ENCODE measurements around the gene BTBD16.

DNA sequence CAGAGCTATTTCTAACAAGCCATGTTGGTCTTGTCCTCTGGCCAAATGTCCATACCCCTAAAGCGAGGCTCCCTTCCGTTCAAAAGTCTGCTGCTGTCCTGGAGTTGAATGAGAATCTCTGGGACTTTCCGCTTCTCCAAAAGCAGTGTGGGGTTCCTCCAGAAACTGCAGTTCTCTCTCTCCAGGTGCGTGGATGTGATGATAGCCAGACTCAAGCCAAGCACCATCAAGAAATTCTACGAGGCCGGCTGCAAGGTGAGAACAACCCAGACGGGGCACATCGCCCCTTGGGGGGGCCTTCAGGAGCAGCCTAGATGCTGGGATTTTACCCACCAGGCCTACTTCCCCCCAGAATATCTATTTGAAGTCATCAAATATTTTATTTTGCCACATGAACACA, 26.5 kb downstream of the BTBD16 start:
- TF ChIP-seq, protein P1, sequence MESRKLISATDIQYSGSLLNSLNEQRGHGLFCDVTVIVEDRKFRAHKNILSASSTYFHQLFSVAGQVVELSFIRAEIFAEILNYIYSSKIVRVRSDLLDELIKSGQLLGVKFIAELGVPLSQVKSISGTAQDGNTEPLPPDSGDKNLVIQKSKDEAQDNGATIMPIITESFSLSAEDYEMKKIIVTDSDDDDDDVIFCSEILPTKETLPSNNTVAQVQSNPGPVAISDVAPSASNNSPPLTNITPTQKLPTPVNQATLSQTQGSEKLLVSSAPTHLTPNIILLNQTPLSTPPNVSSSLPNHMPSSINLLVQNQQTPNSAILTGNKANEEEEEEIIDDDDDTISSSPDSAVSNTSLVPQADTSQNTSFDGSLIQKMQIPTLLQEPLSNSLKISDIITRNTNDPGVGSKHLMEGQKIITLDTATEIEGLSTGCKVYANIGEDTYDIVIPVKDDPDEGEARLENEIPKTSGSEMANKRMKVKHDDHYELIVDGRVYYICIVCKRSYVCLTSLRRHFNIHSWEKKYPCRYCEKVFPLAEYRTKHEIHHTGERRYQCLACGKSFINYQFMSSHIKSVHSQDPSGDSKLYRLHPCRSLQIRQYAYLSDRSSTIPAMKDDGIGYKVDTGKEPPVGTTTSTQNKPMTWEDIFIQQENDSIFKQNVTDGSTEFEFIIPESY (CRISPR knock-in tag; IDR thresholded peaks at IDR 0.05), result no peak
- TF ChIP-seq TBP (CRISPR knock-in tag; IDR thresholded peaks at IDR 0.05) (no peak), U2AF1 (optimal IDR thresholded peaks at IDR 0.05; ENCODE audit: low read depth, low read length) (no peak), RAD51 (IDR thresholded peaks at IDR 0.05; ENCODE audit: borderline replicate concordance) (no peak), HMG20B (CRISPR knock-in tag; conservative IDR thresholded peaks at IDR 0.05) (no peak)
- TF ChIP-seq, protein P2, sequence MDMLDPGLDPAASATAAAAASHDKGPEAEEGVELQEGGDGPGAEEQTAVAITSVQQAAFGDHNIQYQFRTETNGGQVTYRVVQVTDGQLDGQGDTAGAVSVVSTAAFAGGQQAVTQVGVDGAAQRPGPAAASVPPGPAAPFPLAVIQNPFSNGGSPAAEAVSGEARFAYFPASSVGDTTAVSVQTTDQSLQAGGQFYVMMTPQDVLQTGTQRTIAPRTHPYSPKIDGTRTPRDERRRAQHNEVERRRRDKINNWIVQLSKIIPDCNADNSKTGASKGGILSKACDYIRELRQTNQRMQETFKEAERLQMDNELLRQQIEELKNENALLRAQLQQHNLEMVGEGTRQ (IDR thresholded peaks at IDR 0.05; ENCODE audit: low read depth, low read length), result no peak
- TF ChIP-seq, protein P2 (CRISPR knock-in tag; IDR thresholded peaks at IDR 0.05; ENCODE audit: borderline replicate concordance), result no peak
- TF ChIP-seq, protein P3, sequence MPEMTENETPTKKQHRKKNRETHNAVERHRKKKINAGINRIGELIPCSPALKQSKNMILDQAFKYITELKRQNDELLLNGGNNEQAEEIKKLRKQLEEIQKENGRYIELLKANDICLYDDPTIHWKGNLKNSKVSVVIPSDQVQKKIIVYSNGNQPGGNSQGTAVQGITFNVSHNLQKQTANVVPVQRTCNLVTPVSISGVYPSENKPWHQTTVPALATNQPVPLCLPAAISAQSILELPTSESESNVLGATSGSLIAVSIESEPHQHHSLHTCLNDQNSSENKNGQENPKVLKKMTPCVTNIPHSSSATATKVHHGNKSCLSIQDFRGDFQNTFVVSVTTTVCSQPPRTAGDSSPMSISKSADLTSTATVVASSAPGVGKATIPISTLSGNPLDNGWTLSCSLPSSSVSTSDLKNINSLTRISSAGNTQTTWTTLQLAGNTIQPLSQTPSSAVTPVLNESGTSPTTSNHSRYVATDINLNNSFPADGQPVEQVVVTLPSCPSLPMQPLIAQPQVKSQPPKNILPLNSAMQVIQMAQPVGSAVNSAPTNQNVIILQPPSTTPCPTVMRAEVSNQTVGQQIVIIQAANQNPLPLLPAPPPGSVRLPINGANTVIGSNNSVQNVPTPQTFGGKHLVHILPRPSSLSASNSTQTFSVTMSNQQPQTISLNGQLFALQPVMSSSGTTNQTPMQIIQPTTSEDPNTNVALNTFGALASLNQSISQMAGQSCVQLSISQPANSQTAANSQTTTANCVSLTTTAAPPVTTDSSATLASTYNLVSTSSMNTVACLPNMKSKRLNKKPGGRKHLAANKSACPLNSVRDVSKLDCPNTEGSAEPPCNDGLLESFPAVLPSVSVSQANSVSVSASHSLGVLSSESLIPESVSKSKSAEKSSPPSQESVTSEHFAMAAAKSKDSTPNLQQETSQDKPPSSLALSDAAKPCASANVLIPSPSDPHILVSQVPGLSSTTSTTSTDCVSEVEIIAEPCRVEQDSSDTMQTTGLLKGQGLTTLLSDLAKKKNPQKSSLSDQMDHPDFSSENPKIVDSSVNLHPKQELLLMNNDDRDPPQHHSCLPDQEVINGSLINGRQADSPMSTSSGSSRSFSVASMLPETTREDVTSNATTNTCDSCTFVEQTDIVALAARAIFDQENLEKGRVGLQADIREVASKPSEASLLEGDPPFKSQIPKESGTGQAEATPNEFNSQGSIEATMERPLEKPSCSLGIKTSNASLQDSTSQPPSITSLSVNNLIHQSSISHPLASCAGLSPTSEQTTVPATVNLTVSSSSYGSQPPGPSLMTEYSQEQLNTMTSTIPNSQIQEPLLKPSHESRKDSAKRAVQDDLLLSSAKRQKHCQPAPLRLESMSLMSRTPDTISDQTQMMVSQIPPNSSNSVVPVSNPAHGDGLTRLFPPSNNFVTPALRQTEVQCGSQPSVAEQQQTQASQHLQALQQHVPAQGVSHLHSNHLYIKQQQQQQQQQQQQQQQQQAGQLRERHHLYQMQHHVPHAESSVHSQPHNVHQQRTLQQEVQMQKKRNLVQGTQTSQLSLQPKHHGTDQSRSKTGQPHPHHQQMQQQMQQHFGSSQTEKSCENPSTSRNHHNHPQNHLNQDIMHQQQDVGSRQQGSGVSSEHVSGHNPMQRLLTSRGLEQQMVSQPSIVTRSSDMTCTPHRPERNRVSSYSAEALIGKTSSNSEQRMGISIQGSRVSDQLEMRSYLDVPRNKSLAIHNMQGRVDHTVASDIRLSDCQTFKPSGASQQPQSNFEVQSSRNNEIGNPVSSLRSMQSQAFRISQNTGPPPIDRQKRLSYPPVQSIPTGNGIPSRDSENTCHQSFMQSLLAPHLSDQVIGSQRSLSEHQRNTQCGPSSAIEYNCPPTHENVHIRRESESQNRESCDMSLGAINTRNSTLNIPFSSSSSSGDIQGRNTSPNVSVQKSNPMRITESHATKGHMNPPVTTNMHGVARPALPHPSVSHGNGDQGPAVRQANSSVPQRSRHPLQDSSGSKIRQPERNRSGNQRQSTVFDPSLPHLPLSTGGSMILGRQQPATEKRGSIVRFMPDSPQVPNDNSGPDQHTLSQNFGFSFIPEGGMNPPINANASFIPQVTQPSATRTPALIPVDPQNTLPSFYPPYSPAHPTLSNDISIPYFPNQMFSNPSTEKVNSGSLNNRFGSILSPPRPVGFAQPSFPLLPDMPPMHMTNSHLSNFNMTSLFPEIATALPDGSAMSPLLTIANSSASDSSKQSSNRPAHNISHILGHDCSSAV (CRISPR knock-in tag; IDR thresholded peaks at IDR 0.05; ENCODE audit: borderline replicate concordance), result no peak

All from HepG2 (cell line).